Stimulated activated CD8-positive, alpha-beta memory T cell treated with anti-CD3 and anti-CD28 coated beads, Interleukin-15, amount 100 ng/mL, for 24 hours (primary cell): Measurements from ENCODE around the gene KLC4.
"Not testable (repeated sequence)": the region's sequence is repeated elsewhere in the genome, so short reads cannot be mapped to it uniquely, and the experiment has no call there.

ENCODE experiments used
- DNase-seq: peaks from one replicate; pipeline ENCODE4 v3.0.0-alpha.2; 2020; ENCODE audit warnings: low read depth

The KLC4 gene

GRCh38 chr6:43093436-43094289 is 34.2 kb downstream of the KLC4 start:
- DNase-seq = no peak

- DNase-seq = no peak
Measured at GRCh38 chr6:43095939-43096338, 36.5 kb downstream of the KLC4 start.

GRCh38 chr6:43096451-43097097 is 37.1 kb downstream of the KLC4 start:
- DNase-seq = no peak

GRCh38 chr6:43097098-43097489 is 37.7 kb downstream of the KLC4 start:
- no peak for DNase-seq

GRCh38 chr6:43097502-43097901 is 38.1 kb downstream of the KLC4 start:
- DNase-seq = no peak

- DNase-seq = no peak
Measured at GRCh38 chr6:43101497-43101896, 42.1 kb downstream of the KLC4 start.

GRCh38 chr6:43103253-43103876 is 43.9 kb downstream of the KLC4 start:
- DNase-seq = no peak

- DNase-seq = no peak
Measured at GRCh38 chr6:43105538-43106222, 46.2 kb downstream of the KLC4 start.

- no peak for DNase-seq
Measured at GRCh38 chr6:43107344-43108062, 48.1 kb downstream of the KLC4 start.

- no peak for DNase-seq
Measured at GRCh38 chr6:43113431-43114260, 54.2 kb downstream of the KLC4 start.

- DNase-seq = no peak
Measured at GRCh38 chr6:43115365-43115764, 55.9 kb downstream of the KLC4 start.

GRCh38 chr6:43117466-43117865 is 58.0 kb downstream of the KLC4 start:
- not testable (repeated sequence) for DNase-seq

- no peak for DNase-seq
Measured at GRCh38 chr6:43119482-43119881, 60.1 kb downstream of the KLC4 start.

- DNase-seq = no peak
Measured at GRCh38 chr6:43120101-43120763, 60.8 kb downstream of the KLC4 start.

GRCh38 chr6:43120944-43121913 is 61.8 kb downstream of the KLC4 start:
- DNase-seq = no peak

- DNase-seq = no peak
Measured at GRCh38 chr6:43122146-43122545, 62.7 kb downstream of the KLC4 start.

GRCh38 chr6:43123461-43124314 is 64.3 kb downstream of the KLC4 start:
- no peak for DNase-seq

GRCh38 chr6:43124481-43124880 is 65.0 kb downstream of the KLC4 start:
- DNase-seq = no peak
